SK-N-SH (cell line): ENCODE results near the gene ZNF439. TPM values are rescaled to one million over a fixed set of nuclear protein-coding genes. Genes with fewer than 3 reads are reported as not detected.
"Not testable (repeated sequence)": the region's sequence is repeated elsewhere in the genome, so short reads cannot be mapped to it uniquely, and the experiment has no call there.

Experiments used
- CTCF ChIA-PET: fragments of 300-600, 350-600 bp; formaldehyde crosslinking; extraction: SDS; loops from one replicate; lab custom pipeline; 2021; lab: Yijun Ruan, JAX
- POLR2A ChIA-PET: fragments of 350-600 bp; sonication (Branson Sonifier 250); formaldehyde crosslinking; extraction: SDS; loops from one replicate; lab custom pipeline; 2020; ENCODE audit warnings: antibody characterized with exemption, inconsistent platforms; lab: Yijun Ruan, JAX
- DNase-seq: peaks from one replicate; pipeline ENCODE4 v3.0.0; 2012
- H2AFZ ChIP-seq: fragments of 200-600 bp; sonication (generic); 2 replicates; pipeline ENCODE4 v1.8.1; 2016; ENCODE audit warnings: antibody characterized with exemption, mild to moderate bottlenecking, low read depth
- H3F3A ChIP-seq: fragments of 200-600 bp; sonication (generic); replicated peaks from 2 replicates; pipeline ENCODE3; 2016; ENCODE audit warnings: antibody characterized with exemption, mild to moderate bottlenecking; ENCODE audit not compliant: insufficient read depth
- H3K27ac ChIP-seq, 2 experiments: fragments of 200-500 bp in 1 of 2; fragments of 200-600 bp in 1 of 2; sonication (Bioruptor generic) in 1 of 2; sonication (generic), shearing (Covaris generic) in 1 of 2; 2 replicates each; pipeline versions ENCODE4 v1.5.1 to v1.6.1; 2014 to 2016; ENCODE audit warnings: low read depth in 2 of 2, inconsistent platforms in 1 of 2, low read length in 1 of 2, mild to moderate bottlenecking in 1 of 2, mixed read lengths in 1 of 2
- H3K27me3 ChIP-seq: fragments of 200-600 bp; sonication (generic), shearing (Covaris generic); 2 replicates; pipeline ENCODE4 v1.6.1; 2016; ENCODE audit warnings: mixed run types; ENCODE audit not compliant: insufficient read depth
- H3K36me3 ChIP-seq, 2 experiments: fragments of 200-500 bp in 1 of 2; fragments of 200-600 bp in 1 of 2; sonication (Bioruptor generic) in 1 of 2; sonication (generic) in 1 of 2; replicated peaks in 1 of 2; 2 replicates each; pipeline versions ENCODE3 to v1.5.1; 2014 to 2016; ENCODE audit warnings: low read length in 1 of 2, mild to moderate bottlenecking in 1 of 2; ENCODE audit not compliant: insufficient read depth in 2 of 2, control insufficient read depth in 1 of 2
- H3K4me1 ChIP-seq, 2 experiments: fragments of 200-500 bp in 1 of 2; fragments of 200-600 bp in 1 of 2; sonication (Bioruptor generic) in 1 of 2; sonication (generic), shearing (Covaris generic) in 1 of 2; 2 replicates each; pipeline versions ENCODE4 v1.5.1 to v1.6.1; 2014 to 2016; ENCODE audit warnings: low read depth in 1 of 2, low read length in 1 of 2, mixed run types in 1 of 2; ENCODE audit not compliant: insufficient read depth in 2 of 2, control insufficient read depth in 1 of 2
- H3K4me2 ChIP-seq: fragments of 200-600 bp; sonication (generic), shearing (Covaris generic); 2 replicates; pipeline ENCODE4 v1.6.1; 2017; ENCODE audit warnings: mixed run types
- H3K4me3 ChIP-seq, 2 experiments: fragments of 200-500 bp in 1 of 2; fragments of 200-600 bp in 1 of 2; sonication (Bioruptor generic) in 1 of 2; sonication (generic), shearing (Covaris generic) in 1 of 2; 2 replicates each; pipeline versions ENCODE4 v1.5.1 to v1.8.1; 2014 to 2016; ENCODE audit warnings: low read depth in 2 of 2, inconsistent platforms in 1 of 2, low read length in 1 of 2, mild to moderate bottlenecking in 1 of 2, mixed read lengths in 1 of 2, moderate library complexity in 1 of 2
- H3K79me2 ChIP-seq: fragments of 200-600 bp; sonication (generic); 2 replicates; pipeline ENCODE4 v1.8.1; 2017; ENCODE audit warnings: mild to moderate bottlenecking; ENCODE audit not compliant: insufficient read depth
- H3K9ac ChIP-seq: fragments of 200-600 bp; sonication (generic); 2 replicates; pipeline ENCODE4 v1.6.1; 2017; ENCODE audit warnings: mixed run types
- H3K9me2 ChIP-seq: fragments of 200-600 bp; sonication (generic); 2 replicates; pipeline ENCODE4 v1.6.1; 2017; ENCODE audit warnings: mixed run types
- H3K9me3 ChIP-seq: fragments of 200-600 bp; sonication (generic); 2 replicates; pipeline ENCODE4 v1.6.1; 2017; ENCODE audit warnings: mixed run types, mild to moderate bottlenecking, moderate library complexity
- H4K20me1 ChIP-seq: fragments of 200-600 bp; sonication (generic); 2 replicates; pipeline ENCODE4 v1.6.1; 2017; ENCODE audit warnings: mild to moderate bottlenecking, mixed run types; ENCODE audit not compliant: insufficient read depth
- CHD2 ChIP-seq: fragments of 150-350 bp; IDR thresholded peaks from 2 replicates; pipeline ENCODE4 v1.6.1; 2018; ENCODE audit warnings: low read length; ENCODE audit not compliant: partially characterized antibody
- EP300 ChIP-seq, 2 experiments: IDR thresholded peaks; 2 replicates each; pipeline versions ENCODE4 v1.4.0 to v1.6.1; 2012; ENCODE audit warnings: borderline replicate concordance in 1 of 2, low read depth in 1 of 2, low read length in 1 of 2
- EZH2phosphoT487 ChIP-seq: fragments of 200-600 bp; sonication (generic); IDR thresholded peaks from 2 replicates; pipeline ENCODE4 v1.6.1; 2017; ENCODE audit warnings: low read depth, mixed run types, mild to moderate bottlenecking, antibody characterized with exemption, moderate library complexity, borderline replicate concordance
- FOXJ3 ChIP-seq: sonication (generic); formaldehyde crosslinking; IDR thresholded peaks from 2 replicates; pipeline ENCODE4 v1.5.1; 2020; ENCODE audit warnings: mild to moderate bottlenecking, missing genetic modification reagents
- FOXM1 ChIP-seq: IDR thresholded peaks from 2 replicates; pipeline ENCODE4 v1.4.0; 2012; ENCODE audit warnings: low read depth, mild to moderate bottlenecking
- NFIC ChIP-seq: IDR thresholded peaks from 2 replicates; pipeline ENCODE4 v1.4.0; 2012; ENCODE audit warnings: borderline replicate concordance
- POLR2AphosphoS5 ChIP-seq: IDR thresholded peaks from 2 replicates; pipeline ENCODE4 v1.6.1; 2012; ENCODE audit warnings: low read depth, low read length
- RAD21 ChIP-seq: IDR thresholded peaks from 2 replicates; pipeline ENCODE4 v1.6.1; 2012; ENCODE audit warnings: mild to moderate bottlenecking, low read length
- RCOR1 ChIP-seq: fragments of 150-350 bp; IDR thresholded peaks from 2 replicates; pipeline ENCODE4 v1.6.1; 2017; ENCODE audit warnings: antibody characterized with exemption, low read length
- REST ChIP-seq: IDR thresholded peaks from 2 replicates; pipeline ENCODE4 v1.6.1; 2012; ENCODE audit warnings: mild to moderate bottlenecking, low read depth, low read length, moderate library complexity
- RXRA ChIP-seq: IDR thresholded peaks from 2 replicates; pipeline ENCODE4 v1.4.0; 2012; ENCODE audit warnings: low read depth, mild to moderate bottlenecking, borderline replicate concordance
- SIN3A ChIP-seq: IDR thresholded peaks from 2 replicates; pipeline ENCODE4 v1.6.1; 2012; ENCODE audit warnings: low read depth, mild to moderate bottlenecking, low read length, moderate library complexity, borderline replicate concordance
- TAF1 ChIP-seq: IDR thresholded peaks from 2 replicates; pipeline ENCODE4 v1.6.1; 2012; ENCODE audit warnings: low read depth, mild to moderate bottlenecking, low read length, moderate library complexity, borderline replicate concordance
- TCF12 ChIP-seq: IDR thresholded peaks from 2 replicates; pipeline ENCODE4 v1.4.0; 2012
- WGBS: methylation state at CpG from one replicate; pipeline ENCODE4 v1.1.6; 2017; ENCODE audit warnings: low lambda C conversion rate; 5-methylcytosine and 5-hydroxymethylcytosine counted together
- polyA plus RNA-seq, 3 experiments: library from polyadenylated mRNA; depleted of rRNA; stranded (reverse); fragments of >200 nt; gene quantifications; 2 replicates each; pipeline ENCODE4 v1.2.3, GENCODE V29; 2012
- TF ChIP-seq, protein P1 (sequence below): fragments of 150-350 bp; IDR thresholded peaks from 2 replicates; pipeline ENCODE4 v1.6.1; 2016; ENCODE audit warnings: mild to moderate bottlenecking, low read depth, low read length

Gene ZNF439
- polyA plus RNA-seq, 1 of the 3 experiments (the other 2 are of a cell fraction) = 1.7 TPM

GRCh38 chr19:11860721-11861120 is 12.2 kb downstream of the ZNF439 start:
- Histone ChIP-seq H3K4me1 (no peaks in the 10 kb centered on the region), H3F3A (no peaks in the 10 kb centered on the region), H3K9me3 (no peaks in the 10 kb centered on the region; the same call in 1 of the 2 replicates), H4K20me1 (no peaks in the 10 kb centered on the region), H3K36me3 (peaks cover 0 to 4% of the 10 kb centered on the region in 2 experiments), H3K79me2 (0 out of 2 replicates have a peak, but pooled peaks cover under 1% of the 10 kb centered on the region), H3K9me2 (no peaks in the 10 kb centered on the region), H2AFZ (no peak overlapping the region), H3K4me2 (no peak overlapping the region), H3K4me3 (no peak overlapping the region), H3K9ac (no peak overlapping the region), H3K27me3 (no peaks in the 10 kb centered on the region), H3K27ac (no peak overlapping the region)
- ChIA-PET POLR2A (no interaction called here), CTCF (no interaction called here)
- no peak for TF ChIP-seq TCF12
- no peak for TF ChIP-seq EZH2phosphoT487
- no peak for TF ChIP-seq POLR2AphosphoS5
- no peak for DNase-seq
- WGBS = 40% methylated on average over 7 of the region's 7 CpGs

- Histone ChIP-seq H3K9me2 (no peaks in the 10 kb centered on the region), H3K27me3 (no peaks in the 10 kb centered on the region), H3K9me3 (no peaks in the 10 kb centered on the region; the same call in 1 of the 2 replicates), H3K4me1 (no peaks in the 10 kb centered on the region), H3K27ac (no peak overlapping the region), H2AFZ (no peak overlapping the region), H3K4me3 (no peak overlapping the region), H3K36me3 (peaks cover 0 to 10% of the 10 kb centered on the region in 2 experiments), H3K79me2 (no peaks in the 10 kb centered on the region)
- CTCF ChIA-PET = interaction anchor here (1.2 kb wide), 1 partner anchor 64 kb away, joined by 3 read pairs; no protein-coding TSS in a partner anchor
- DNase-seq = no peak
- WGBS = 13% methylated on average over 2 of the region's 2 CpGs
- no peak for TF ChIP-seq TAF1
- TF ChIP-seq, protein P1, sequence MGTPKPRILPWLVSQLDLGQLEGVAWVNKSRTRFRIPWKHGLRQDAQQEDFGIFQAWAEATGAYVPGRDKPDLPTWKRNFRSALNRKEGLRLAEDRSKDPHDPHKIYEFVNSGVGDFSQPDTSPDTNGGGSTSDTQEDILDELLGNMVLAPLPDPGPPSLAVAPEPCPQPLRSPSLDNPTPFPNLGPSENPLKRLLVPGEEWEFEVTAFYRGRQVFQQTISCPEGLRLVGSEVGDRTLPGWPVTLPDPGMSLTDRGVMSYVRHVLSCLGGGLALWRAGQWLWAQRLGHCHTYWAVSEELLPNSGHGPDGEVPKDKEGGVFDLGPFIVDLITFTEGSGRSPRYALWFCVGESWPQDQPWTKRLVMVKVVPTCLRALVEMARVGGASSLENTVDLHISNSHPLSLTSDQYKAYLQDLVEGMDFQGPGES = no peak
- TF ChIP-seq REST = no peak
- no peak for TF ChIP-seq CHD2
- no peak for TF ChIP-seq POLR2AphosphoS5
- no peak for TF ChIP-seq SIN3A
- TF ChIP-seq RXRA = no peak
- no peak for TF ChIP-seq FOXJ3 (CRISPR knock-in tag)
- no peak for TF ChIP-seq EP300 (IDR thresholded peaks at IDR 0.05; ENCODE audit: borderline replicate concordance in 1 of 2, low read depth in 1 of 2, low read length in 1 of 2)
- no peak for TF ChIP-seq TCF12
- TF ChIP-seq NFIC = no peak
- no peak for TF ChIP-seq FOXM1
- no peak for TF ChIP-seq RAD21
- TF ChIP-seq RCOR1 = no peak
- TF ChIP-seq, all 33 proteins: peak for 0
- POLR2A ChIA-PET = no interaction called here
- no peak overlapping the region for H3K4me2 ChIP-seq
- no peaks in the 10 kb centered on the region for H3F3A ChIP-seq
- H4K20me1 ChIP-seq = no peaks in the 10 kb centered on the region
- no peak overlapping the region for H3K9ac ChIP-seq
Observed at GRCh38 chr19:11861301-11861700, 12.8 kb downstream of the ZNF439 start.

DNA sequence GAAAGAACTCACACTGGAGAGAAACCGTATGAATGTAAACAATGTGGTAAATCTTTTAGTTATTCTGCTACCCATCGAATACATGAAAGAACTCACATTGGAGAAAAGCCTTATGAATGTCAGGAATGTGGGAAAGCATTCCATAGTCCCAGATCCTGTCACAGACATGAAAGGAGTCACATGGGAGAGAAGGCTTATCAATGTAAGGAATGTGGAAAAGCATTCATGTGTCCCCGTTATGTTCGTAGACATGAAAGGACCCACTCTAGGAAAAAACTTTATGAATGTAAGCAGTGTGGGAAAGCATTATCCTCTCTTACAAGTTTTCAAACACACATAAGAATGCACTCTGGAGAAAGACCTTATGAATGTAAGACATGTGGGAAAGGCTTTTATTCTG is 19.2 kb downstream of the ZNF439 start:
- H3K9me2 ChIP-seq, H3K4me3 ChIP-seq, H3K27me3 ChIP-seq, H3K9ac ChIP-seq, H3K27ac ChIP-seq, CTCF ChIA-PET, H3K79me2 ChIP-seq, H3F3A ChIP-seq, H3K4me2 ChIP-seq, H4K20me1 ChIP-seq, POLR2A ChIA-PET, H2AFZ ChIP-seq, H3K4me1 ChIP-seq, DNase-seq: not testable (repeated sequence)
- WGBS = 71% methylated on average over 4 of the region's 4 CpGs
- H3K9me3 ChIP-seq = peaks cover 14% of the 10 kb centered on the region
- H3K36me3 ChIP-seq = peaks cover 14 to 39% of the 10 kb centered on the region in 2 experiments
